WTC11 (cell line): Measurements from ENCODE around the gene RSPH9. TPM values are rescaled to one million over a fixed set of nuclear protein-coding genes. Genes with fewer than 3 reads are reported as not detected.

ENCODE experiments used
- ATAC-seq: fragments of 200-7000 bp; cut with Tn5 transposase; 2 replicates; pipeline ENCODE4 v1.10.0; 2021; ENCODE audit warnings: mild to moderate bottlenecking, moderate library complexity
- CTCF ChIA-PET: fragments of 300-600 bp; sonication (Branson Sonifier 250); formaldehyde crosslinking; loops from one replicate; lab custom pipeline; 2021; ENCODE audit warnings: antibody characterized with exemption; lab: Charles Lee
- POLR2A ChIA-PET: fragments of 350-600 bp; sonication (Branson Sonifier 250); formaldehyde crosslinking; loops from one replicate; lab custom pipeline; 2021; ENCODE audit warnings: antibody characterized with exemption; lab: Charles Lee
- DNase-seq: peaks from one replicate; pipeline ENCODE4 v3.0.0; 2021; ENCODE audit warnings: low spot score
- H3K27ac Mint-ChIP-seq: 2 replicates; pipeline ENCODE4 v1.8.0; 2021; ENCODE audit warnings: mixed read lengths
- H3K27me3 Mint-ChIP-seq: 2 replicates; pipeline ENCODE4 v1.8.0; 2021; ENCODE audit warnings: low read depth, mild to moderate bottlenecking, moderate library complexity, mixed read lengths
- H3K36me3 Mint-ChIP-seq: 2 replicates; pipeline ENCODE4 v1.8.0; 2021; ENCODE audit warnings: mixed read lengths
- H3K4me1 Mint-ChIP-seq: 2 replicates; pipeline ENCODE4 v1.8.0; 2022; ENCODE audit warnings: mixed read lengths
- H3K4me3 Mint-ChIP-seq: 2 replicates; pipeline ENCODE4 v1.8.0; 2021; ENCODE audit warnings: mild to moderate bottlenecking, moderate library complexity, mixed read lengths
- H3K9me3 Mint-ChIP-seq: 2 replicates; pipeline ENCODE4 v1.8.0; 2021; ENCODE audit warnings: mixed read lengths
- ATF1 ChIP-seq: sonication (generic); formaldehyde crosslinking; IDR thresholded peaks from 2 replicates; pipeline ENCODE4 v1.8.1; 2023; ENCODE audit warnings: mild to moderate bottlenecking, moderate library complexity, missing genetic modification reagents
- CREB1 ChIP-seq: sonication (generic); formaldehyde crosslinking; IDR thresholded peaks from 2 replicates; pipeline ENCODE4 v1.8.0; 2023; ENCODE audit warnings: mild to moderate bottlenecking, missing genetic modification reagents
- EMX1 ChIP-seq: fragments of 250-450 bp; sonication (Bioruptor Pico); IDR thresholded peaks from 2 replicates; pipeline ENCODE4 v1.8.0; 2021; ENCODE audit warnings: mild to moderate bottlenecking
- ESRRA ChIP-seq: sonication (generic); formaldehyde crosslinking; IDR thresholded peaks from 2 replicates; pipeline ENCODE4 v1.8.1; 2022; ENCODE audit warnings: mild to moderate bottlenecking, missing genetic modification reagents, borderline replicate concordance
- FOXP1 ChIP-seq: sonication (generic); formaldehyde crosslinking; IDR thresholded peaks from 2 replicates; pipeline ENCODE4 v1.8.0; 2022; ENCODE audit warnings: missing genetic modification reagents, mild to moderate bottlenecking, moderate library complexity, borderline replicate concordance
- GRHL2 ChIP-seq: fragments of 250-450 bp; sonication (Bioruptor Pico); IDR thresholded peaks from 2 replicates; pipeline ENCODE4 v1.8.0; 2022; ENCODE audit warnings: mild to moderate bottlenecking, moderate library complexity; ENCODE audit not compliant: insufficient replicate concordance, severe bottlenecking
- NFE2L1 ChIP-seq: sonication (generic); formaldehyde crosslinking; IDR thresholded peaks from 2 replicates; pipeline ENCODE4 v1.8.1; 2023; ENCODE audit warnings: missing genetic modification reagents
- NR3C1 ChIP-seq: sonication (generic); formaldehyde crosslinking; conservative IDR thresholded peaks from 2 replicates; pipeline ENCODE4 v1.8.1; 2023; ENCODE audit warnings: low read depth, mild to moderate bottlenecking, missing genetic modification reagents
- ZNF219 ChIP-seq: sonication (generic); formaldehyde crosslinking; IDR thresholded peaks from 2 replicates; pipeline ENCODE4 v1.8.0; 2023; ENCODE audit warnings: missing genetic modification reagents, mild to moderate bottlenecking, borderline replicate concordance
- ZNF263 ChIP-seq: sonication (generic); formaldehyde crosslinking; IDR thresholded peaks from 2 replicates; pipeline ENCODE4 v1.8.1; 2022; ENCODE audit warnings: low read depth, mild to moderate bottlenecking, moderate library complexity, missing genetic modification reagents
- ZNF317 ChIP-seq: sonication (generic); formaldehyde crosslinking; IDR thresholded peaks from 2 replicates; pipeline ENCODE4 v1.8.1; 2023; ENCODE audit warnings: low read depth, mild to moderate bottlenecking, moderate library complexity, missing genetic modification reagents, borderline replicate concordance
- total RNA-seq: library from RNA; stranded (reverse); gene quantifications from 3 replicates; pipeline ENCODE4 v1.2.3, GENCODE V29; 2021
- TF ChIP-seq, protein P1 (sequence below): sonication (generic); formaldehyde crosslinking; IDR thresholded peaks from 2 replicates; pipeline ENCODE4 v1.8.1; 2022; ENCODE audit warnings: low read depth, missing genetic modification reagents, borderline replicate concordance
- TF ChIP-seq, protein P2 (sequence below): sonication (generic); formaldehyde crosslinking; conservative IDR thresholded peaks from 2 replicates; pipeline ENCODE4 v1.8.1; 2023; ENCODE audit warnings: mild to moderate bottlenecking, low read depth, missing genetic modification reagents, moderate library complexity
- TF ChIP-seq, protein P3 (sequence below): fragments of 250-450 bp; sonication (Bioruptor Pico); IDR thresholded peaks from 2 replicates; pipeline ENCODE4 v1.9.0; 2021; ENCODE audit warnings: mild to moderate bottlenecking
- TF ChIP-seq, protein P4 (sequence below): sonication (generic); formaldehyde crosslinking; IDR thresholded peaks from 2 replicates; pipeline ENCODE4 v1.8.1; 2023; ENCODE audit warnings: mild to moderate bottlenecking, missing genetic modification reagents, moderate library complexity
- TF ChIP-seq, protein P5 (sequence below): fragments of 250-450 bp; sonication (Bioruptor Pico); IDR thresholded peaks from 2 replicates; pipeline ENCODE4 v1.8.0; 2021; ENCODE audit warnings: mild to moderate bottlenecking
- TF ChIP-seq, protein P6 (sequence below): sonication (generic); formaldehyde crosslinking; IDR thresholded peaks from 2 replicates; pipeline ENCODE4 v1.8.1; 2023; ENCODE audit warnings: mild to moderate bottlenecking, moderate library complexity, missing genetic modification reagents
- TF ChIP-seq, protein P7 (sequence below): sonication (generic); formaldehyde crosslinking; IDR thresholded peaks from 2 replicates; pipeline ENCODE4 v1.8.1; 2022; ENCODE audit warnings: missing genetic modification reagents, borderline replicate concordance

RSPH9 gene
- total RNA-seq, 1 experiment from 2014 or later, result 0.35 TPM

DNA sequence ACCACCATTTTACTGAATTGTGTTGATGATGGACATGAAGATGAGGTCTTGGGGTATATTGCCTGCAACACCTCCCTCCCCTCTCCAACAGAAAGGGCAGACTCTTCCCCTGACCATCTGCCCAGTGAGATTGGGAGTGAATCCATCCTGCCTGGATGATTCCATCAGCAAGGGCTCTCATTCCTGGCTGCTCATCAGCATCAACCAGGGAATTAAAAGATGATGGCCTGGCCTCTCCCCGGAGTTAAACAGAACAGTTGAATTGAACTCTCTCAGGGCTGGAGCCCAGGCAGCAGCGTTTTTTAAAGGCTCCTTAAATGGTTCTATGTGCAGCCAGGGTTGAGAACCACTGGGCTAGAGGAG lies 57.3 kb downstream of the RSPH9 start:
- TF ChIP-seq, protein P1, sequence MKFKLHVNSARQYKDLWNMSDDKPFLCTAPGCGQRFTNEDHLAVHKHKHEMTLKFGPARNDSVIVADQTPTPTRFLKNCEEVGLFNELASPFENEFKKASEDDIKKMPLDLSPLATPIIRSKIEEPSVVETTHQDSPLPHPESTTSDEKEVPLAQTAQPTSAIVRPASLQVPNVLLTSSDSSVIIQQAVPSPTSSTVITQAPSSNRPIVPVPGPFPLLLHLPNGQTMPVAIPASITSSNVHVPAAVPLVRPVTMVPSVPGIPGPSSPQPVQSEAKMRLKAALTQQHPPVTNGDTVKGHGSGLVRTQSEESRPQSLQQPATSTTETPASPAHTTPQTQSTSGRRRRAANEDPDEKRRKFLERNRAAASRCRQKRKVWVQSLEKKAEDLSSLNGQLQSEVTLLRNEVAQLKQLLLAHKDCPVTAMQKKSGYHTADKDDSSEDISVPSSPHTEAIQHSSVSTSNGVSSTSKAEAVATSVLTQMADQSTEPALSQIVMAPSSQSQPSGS, result no peak
- TF ChIP-seq ZNF219 (CRISPR knock-in tag) (no peak), EMX1 (no peak), NR3C1 (CRISPR knock-in tag) (no peak), GRHL2 (CRISPR knock-in tag) (no peak), FOXP1 (no peak), CREB1 (CRISPR knock-in tag) (no peak), ZNF263 (CRISPR knock-in tag) (no peak), ZNF317 (CRISPR knock-in tag) (no peak), ATF1 (CRISPR knock-in tag) (no peak), ESRRA (no peak), NFE2L1 (CRISPR knock-in tag) (no peak)
- TF ChIP-seq, protein P2, sequence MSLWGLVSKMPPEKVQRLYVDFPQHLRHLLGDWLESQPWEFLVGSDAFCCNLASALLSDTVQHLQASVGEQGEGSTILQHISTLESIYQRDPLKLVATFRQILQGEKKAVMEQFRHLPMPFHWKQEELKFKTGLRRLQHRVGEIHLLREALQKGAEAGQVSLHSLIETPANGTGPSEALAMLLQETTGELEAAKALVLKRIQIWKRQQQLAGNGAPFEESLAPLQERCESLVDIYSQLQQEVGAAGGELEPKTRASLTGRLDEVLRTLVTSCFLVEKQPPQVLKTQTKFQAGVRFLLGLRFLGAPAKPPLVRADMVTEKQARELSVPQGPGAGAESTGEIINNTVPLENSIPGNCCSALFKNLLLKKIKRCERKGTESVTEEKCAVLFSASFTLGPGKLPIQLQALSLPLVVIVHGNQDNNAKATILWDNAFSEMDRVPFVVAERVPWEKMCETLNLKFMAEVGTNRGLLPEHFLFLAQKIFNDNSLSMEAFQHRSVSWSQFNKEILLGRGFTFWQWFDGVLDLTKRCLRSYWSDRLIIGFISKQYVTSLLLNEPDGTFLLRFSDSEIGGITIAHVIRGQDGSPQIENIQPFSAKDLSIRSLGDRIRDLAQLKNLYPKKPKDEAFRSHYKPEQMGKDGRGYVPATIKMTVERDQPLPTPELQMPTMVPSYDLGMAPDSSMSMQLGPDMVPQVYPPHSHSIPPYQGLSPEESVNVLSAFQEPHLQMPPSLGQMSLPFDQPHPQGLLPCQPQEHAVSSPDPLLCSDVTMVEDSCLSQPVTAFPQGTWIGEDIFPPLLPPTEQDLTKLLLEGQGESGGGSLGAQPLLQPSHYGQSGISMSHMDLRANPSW (CRISPR knock-in tag), result no peak
- TF ChIP-seq, protein P3, sequence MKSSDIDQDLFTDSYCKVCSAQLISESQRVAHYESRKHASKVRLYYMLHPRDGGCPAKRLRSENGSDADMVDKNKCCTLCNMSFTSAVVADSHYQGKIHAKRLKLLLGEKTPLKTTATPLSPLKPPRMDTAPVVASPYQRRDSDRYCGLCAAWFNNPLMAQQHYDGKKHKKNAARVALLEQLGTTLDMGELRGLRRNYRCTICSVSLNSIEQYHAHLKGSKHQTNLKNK (CRISPR knock-in tag), result no peak
- TF ChIP-seq, protein P4, sequence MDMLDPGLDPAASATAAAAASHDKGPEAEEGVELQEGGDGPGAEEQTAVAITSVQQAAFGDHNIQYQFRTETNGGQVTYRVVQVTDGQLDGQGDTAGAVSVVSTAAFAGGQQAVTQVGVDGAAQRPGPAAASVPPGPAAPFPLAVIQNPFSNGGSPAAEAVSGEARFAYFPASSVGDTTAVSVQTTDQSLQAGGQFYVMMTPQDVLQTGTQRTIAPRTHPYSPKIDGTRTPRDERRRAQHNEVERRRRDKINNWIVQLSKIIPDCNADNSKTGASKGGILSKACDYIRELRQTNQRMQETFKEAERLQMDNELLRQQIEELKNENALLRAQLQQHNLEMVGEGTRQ (CRISPR knock-in tag), result no peak
- TF ChIP-seq, protein P5, sequence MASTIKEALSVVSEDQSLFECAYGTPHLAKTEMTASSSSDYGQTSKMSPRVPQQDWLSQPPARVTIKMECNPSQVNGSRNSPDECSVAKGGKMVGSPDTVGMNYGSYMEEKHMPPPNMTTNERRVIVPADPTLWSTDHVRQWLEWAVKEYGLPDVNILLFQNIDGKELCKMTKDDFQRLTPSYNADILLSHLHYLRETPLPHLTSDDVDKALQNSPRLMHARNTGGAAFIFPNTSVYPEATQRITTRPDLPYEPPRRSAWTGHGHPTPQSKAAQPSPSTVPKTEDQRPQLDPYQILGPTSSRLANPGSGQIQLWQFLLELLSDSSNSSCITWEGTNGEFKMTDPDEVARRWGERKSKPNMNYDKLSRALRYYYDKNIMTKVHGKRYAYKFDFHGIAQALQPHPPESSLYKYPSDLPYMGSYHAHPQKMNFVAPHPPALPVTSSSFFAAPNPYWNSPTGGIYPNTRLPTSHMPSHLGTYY (CRISPR knock-in tag), result no peak
- TF ChIP-seq, protein P6, sequence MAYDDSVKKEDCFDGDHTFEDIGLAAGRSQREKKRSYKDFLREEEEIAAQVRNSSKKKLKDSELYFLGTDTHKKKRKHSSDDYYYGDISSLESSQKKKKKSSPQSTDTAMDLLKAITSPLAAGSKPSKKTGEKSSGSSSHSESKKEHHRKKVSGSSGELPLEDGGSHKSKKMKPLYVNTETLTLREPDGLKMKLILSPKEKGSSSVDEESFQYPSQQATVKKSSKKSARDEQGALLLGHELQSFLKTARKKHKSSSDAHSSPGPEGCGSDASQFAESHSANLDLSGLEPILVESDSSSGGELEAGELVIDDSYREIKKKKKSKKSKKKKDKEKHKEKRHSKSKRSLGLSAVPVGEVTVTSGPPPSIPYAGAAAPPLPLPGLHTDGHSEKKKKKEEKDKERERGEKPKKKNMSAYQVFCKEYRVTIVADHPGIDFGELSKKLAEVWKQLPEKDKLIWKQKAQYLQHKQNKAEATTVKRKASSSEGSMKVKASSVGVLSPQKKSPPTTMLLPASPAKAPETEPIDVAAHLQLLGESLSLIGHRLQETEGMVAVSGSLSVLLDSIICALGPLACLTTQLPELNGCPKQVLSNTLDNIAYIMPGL, result no peak
- TF ChIP-seq, protein P7, sequence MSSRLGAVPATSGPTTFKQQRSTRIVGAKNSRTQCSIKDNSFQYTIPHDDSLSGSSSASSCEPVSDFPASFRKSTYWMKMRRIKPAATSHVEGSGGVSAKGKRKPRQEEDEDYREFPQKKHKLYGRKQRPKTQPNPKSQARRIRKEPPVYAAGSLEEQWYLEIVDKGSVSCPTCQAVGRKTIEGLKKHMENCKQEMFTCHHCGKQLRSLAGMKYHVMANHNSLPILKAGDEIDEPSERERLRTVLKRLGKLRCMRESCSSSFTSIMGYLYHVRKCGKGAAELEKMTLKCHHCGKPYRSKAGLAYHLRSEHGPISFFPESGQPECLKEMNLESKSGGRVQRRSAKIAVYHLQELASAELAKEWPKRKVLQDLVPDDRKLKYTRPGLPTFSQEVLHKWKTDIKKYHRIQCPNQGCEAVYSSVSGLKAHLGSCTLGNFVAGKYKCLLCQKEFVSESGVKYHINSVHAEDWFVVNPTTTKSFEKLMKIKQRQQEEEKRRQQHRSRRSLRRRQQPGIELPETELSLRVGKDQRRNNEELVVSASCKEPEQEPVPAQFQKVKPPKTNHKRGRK, result no peak
- TF ChIP-seq, all 79 proteins: peak for 0
- DNase-seq (no peak), ATAC-seq (no peak)
- POLR2A ChIA-PET, result no interaction called here
- peak overlapping the region; percentile 51 for H3K4me3 Mint-ChIP-seq
- no peaks in the 10 kb centered on the region; the same call in 1 of the 2 replicates for H3K27me3 Mint-ChIP-seq
- H3K36me3 Mint-ChIP-seq, result no peaks in the 10 kb centered on the region; the same call in 1 of the 2 replicates
- peaks cover 79% of the 10 kb centered on the region for H3K4me1 Mint-ChIP-seq
- peak overlapping the region; percentile 99 for H3K27ac Mint-ChIP-seq
- no peaks in the 10 kb centered on the region for H3K9me3 Mint-ChIP-seq
- CTCF ChIA-PET, result no interaction called here
